ENCODE measurements around the gene F13A1.

- TF ChIP-seq CTCF (IDR thresholded peaks at IDR 0.05; ENCODE audit: insufficient read depth, low read length, poor library complexity, severe bottlenecking) (no peak), EZH2phosphoT487 (conservative IDR thresholded peaks at IDR 0.05; ENCODE audit: low read length) (no peak)
Observed at GRCh38 chr6:6365242-6365641, 44.8 kb upstream of the F13A1 start.
